Body of pancreas (tissue), 4 donors: ENCODE results near the gene SBNO2. TPM values are rescaled to one million over a fixed set of nuclear protein-coding genes. Genes with fewer than 3 reads are reported as not detected.

ENCODE experiments used
- ATAC-seq: fragments of 150-250 bp; one replicate; pipeline ENCODE4 v1.9.1; 2016
- DNase-seq, 4 donors: peaks; one replicate each; pipeline ENCODE4 v3.0.0-alpha.2; 2019
- H3K27ac ChIP-seq, 4 donors: fragments of 200-600 bp; sonication (generic); 1 replicate in 3 of 4; 2 replicates in 1 of 4; pipeline versions ENCODE4 v1.5.1 to v1.6.1; 2016 to 2019; ENCODE audit warnings: mild to moderate bottlenecking in 1 of 4, mixed read lengths in 1 of 4, moderate library complexity in 1 of 4
- H3K27me3 ChIP-seq, 2 donors: fragments of 200-600 bp; sonication (generic); one replicate each; pipeline ENCODE4 v1.6.0; 2016; ENCODE audit warnings: mild to moderate bottlenecking in 1 of 2
- H3K36me3 ChIP-seq, 2 donors: fragments of 200-600 bp; sonication (generic); replicated peaks in 1 of 2; 2 replicates each; pipeline ENCODE4 v1.5.1; 2016; ENCODE audit warnings: low read depth in 2 of 2; ENCODE audit not compliant: insufficient read depth in 1 of 2
- H3K4me1 ChIP-seq: fragments of 200-600 bp; sonication (generic); one replicate; pipeline ENCODE4 v1.6.0; 2016
- H3K4me3 ChIP-seq, 2 donors: fragments of 200-600 bp; sonication (generic); 1 replicate in 1 of 2; 2 replicates in 1 of 2; pipeline ENCODE4 v1.5.1; 2016 to 2019
- H3K9me3 ChIP-seq, 3 donors: fragments of 200-600 bp; sonication (generic); 1 replicate in 2 of 3; 2 replicates in 1 of 3; pipeline ENCODE4 v1.5.1; 2016
- CTCF ChIP-seq, 7 experiments: fragments of 450-650 bp in 4 of 7; fragments of 200-600 bp in 3 of 7; sonication (generic) in 3 of 7; IDR thresholded peaks; one replicate each; pipeline ENCODE4 v1.5.1; 2016 to 2019; ENCODE audit warnings: antibody characterized with exemption in 7 of 7
- POLR2A ChIP-seq, 3 donors: fragments of 450-650 bp; IDR thresholded peaks; one replicate each; pipeline ENCODE4 v1.6.1; 2016; ENCODE audit warnings: antibody characterized with exemption in 3 of 3, mild to moderate bottlenecking in 2 of 3
- WGBS, 2 donors: methylation state at CpG; one replicate each; pipeline ENCODE4 v1.1.5; 2017; 5-methylcytosine and 5-hydroxymethylcytosine counted together
- intact Hi-C: fragments of 100-400 bp; cut with DNase I; formaldehyde crosslinking; loops from one replicate; pipeline ENCODE4 v1.15.1; 2023
- total RNA-seq, 2 donors: library from RNA; depleted of rRNA; stranded (reverse); fragments of >200 nt; gene quantifications; one replicate each; pipeline ENCODE4 v1.1.0, GENCODE V29; 2016

Gene SBNO2
- total RNA-seq, 2 donors from 2014 or later = 14.0 to 30.7 TPM

GRCh38 chr19:1063909-1064660 is 110.0 kb downstream of the SBNO2 start:
- 47 to 81% methylated on average over 21 to 33 of the region's 37 CpGs for WGBS, 2 donors
- intact Hi-C loops = no loop called here
- H3K4me3 ChIP-seq = no peak overlapping the region

GRCh38 chr19:1063030-1063908 is 110.8 kb downstream of the SBNO2 start:
- WGBS, 2 donors = 64 to 90% methylated on average over 12 to 28 of the region's 37 CpGs
- Histone ChIP-seq H3K4me3 (no peak overlapping the region), H3K27me3 (peaks cover 0 to 18% of the 10 kb centered on the region in 2 donors), H3K27ac (no peak overlapping the region), H3K9me3 (no peaks in the 10 kb centered on the region), H3K4me1 (peaks cover 37% of the 10 kb centered on the region), H3K36me3 (no peaks in the 10 kb centered on the region)
- intact Hi-C loops = no loop called here
- TF ChIP-seq POLR2A (IDR thresholded peaks at IDR 0.05) (no peak), CTCF (IDR thresholded peaks at IDR 0.05) (no peak)
- ATAC-seq (no peak), DNase-seq (no peak)

More at GRCh38 chr19:1063909-1064660, 110.0 kb downstream of the SBNO2 start:
- Histone ChIP-seq H3K27me3 (peaks cover 0 to 24% of the 10 kb centered on the region in 2 donors), H3K4me1 (peaks cover 37% of the 10 kb centered on the region), H3K27ac (no peak overlapping the region), H3K9me3 (no peaks in the 10 kb centered on the region), H3K36me3 (no peaks in the 10 kb centered on the region)
- DNase-seq (no peak), ATAC-seq (no peak)
- TF ChIP-seq POLR2A (IDR thresholded peaks at IDR 0.05) (no peak), CTCF (IDR thresholded peaks at IDR 0.05) (no peak)

DNA sequence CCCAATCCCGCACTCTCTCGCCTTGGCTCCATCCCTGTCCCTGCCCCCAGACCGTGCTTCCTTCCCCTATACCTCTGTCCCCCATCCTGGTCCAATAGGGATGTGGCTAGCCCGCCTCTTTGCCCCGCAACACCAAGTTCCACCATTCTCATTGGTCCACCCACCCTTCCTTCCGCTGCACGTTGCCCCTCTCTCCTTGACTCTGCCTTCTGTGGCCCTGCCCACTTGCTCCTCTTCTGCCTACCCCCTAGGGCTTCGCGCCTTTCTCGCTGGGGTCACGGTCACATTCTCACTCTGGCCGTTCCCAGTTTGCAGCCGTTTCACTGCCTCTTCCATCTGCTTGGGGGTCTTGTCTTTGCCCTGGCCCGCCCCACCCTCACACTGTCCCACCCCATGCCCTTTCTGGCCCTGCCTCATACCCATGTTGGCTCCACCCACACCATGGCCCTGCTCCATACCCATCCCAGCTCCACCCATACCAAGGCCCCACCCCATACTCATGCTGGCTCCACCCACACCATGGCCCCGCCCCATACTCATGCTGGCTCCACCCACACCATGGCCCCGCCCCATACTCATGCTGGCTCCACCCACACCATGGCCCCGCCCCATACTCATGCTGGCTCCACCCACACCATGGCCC is 111.6 kb downstream of the SBNO2 start:
- H3K27ac ChIP-seq = no peak overlapping the region
- 85 to 94% methylated on average over 15 to 16 of the region's 17 CpGs for WGBS, 2 donors
- DNase-seq (no peak), ATAC-seq (no peak)
- H3K4me3 ChIP-seq = no peak overlapping the region
- intact Hi-C loops = no loop called here
- TF ChIP-seq CTCF (IDR thresholded peaks at IDR 0.05) (no peak), POLR2A (IDR thresholded peaks at IDR 0.05) (no peak)
- H3K4me1 ChIP-seq = peaks cover 35% of the 10 kb centered on the region
- peaks cover 0 to 13% of the 10 kb centered on the region in 2 donors for H3K27me3 ChIP-seq
- no peaks in the 10 kb centered on the region for H3K36me3 ChIP-seq
- H3K9me3 ChIP-seq = no peaks in the 10 kb centered on the region

DNA sequence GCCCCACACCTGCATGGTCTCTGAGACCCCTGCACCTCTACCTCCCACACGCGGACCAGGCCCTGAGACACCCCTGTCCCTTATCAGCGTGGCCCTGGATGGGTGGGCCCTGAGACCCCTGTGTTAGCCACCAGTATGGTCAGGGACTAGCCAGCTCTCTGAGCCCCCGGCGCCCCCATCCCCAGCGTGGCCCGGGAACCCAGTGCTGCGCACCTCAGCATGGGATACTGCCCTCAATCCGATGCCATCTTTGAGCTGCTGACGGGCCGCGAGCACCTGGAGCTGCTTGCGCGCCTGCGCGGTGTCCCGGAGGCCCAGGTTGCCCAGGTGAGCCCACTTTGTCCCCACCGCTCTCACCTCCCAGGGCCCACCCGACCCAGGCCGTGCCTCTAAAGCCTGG is 112.1 kb downstream of the SBNO2 start:
- intact Hi-C loops = no loop called here
- DNase-seq (no peak), ATAC-seq (no peak)
- Histone ChIP-seq H3K27ac (no peak overlapping the region), H3K27me3 (peaks cover 0 to 8% of the 10 kb centered on the region in 2 donors), H3K9me3 (no peaks in the 10 kb centered on the region), H3K36me3 (no peaks in the 10 kb centered on the region), H3K4me3 (no peak overlapping the region), H3K4me1 (peaks cover 30% of the 10 kb centered on the region)
- TF ChIP-seq CTCF (IDR thresholded peaks at IDR 0.05) = no peak
- 95% methylated on average over 16 to 20 of the region's 20 CpGs for WGBS, 2 donors
